SU-DHL-6 (cell line): Measurements from ENCODE around the gene MBP.
"Not testable (repeated sequence)": the region's sequence is repeated elsewhere in the genome, so short reads cannot be mapped to it uniquely, and the experiment has no call there.

Experiments used
- H2AFZ ChIP-seq: fragments of 200-600 bp; sonication (generic); 2 replicates; pipeline ENCODE4 v1.6.1; 2014; ENCODE audit warnings: low read depth, mild to moderate bottlenecking, moderate library complexity, mixed read lengths, antibody characterized with exemption, low read length; ENCODE audit not compliant: severe bottlenecking
- H3F3A ChIP-seq: fragments of 200-600 bp; shearing (Covaris generic); 2 replicates; pipeline ENCODE4 v1.6.0; 2016; ENCODE audit warnings: antibody characterized with exemption, mild to moderate bottlenecking; ENCODE audit not compliant: insufficient read depth
- H3K27ac ChIP-seq: fragments of 200-600 bp; sonication (generic); 2 replicates; pipeline ENCODE4 v1.5.1; 2016; ENCODE audit warnings: low read depth, mild to moderate bottlenecking, low read length, moderate library complexity, mixed read lengths
- H3K27me3 ChIP-seq: fragments of 200-600 bp; sonication (generic), shearing (Covaris generic); 2 replicates; pipeline ENCODE4 v1.6.0; 2014; ENCODE audit warnings: mild to moderate bottlenecking, low read length
- H3K36me3 ChIP-seq: fragments of 200-600 bp; sonication (generic); 2 replicates; pipeline ENCODE4 v1.6.1; 2014; ENCODE audit warnings: mild to moderate bottlenecking, low read length, mixed read lengths
- H3K4me2 ChIP-seq: fragments of 300-600, 200-600 bp; shearing (Covaris generic), sonication (generic); 2 replicates; pipeline ENCODE4 v1.6.0; 2014; ENCODE audit warnings: low read length, low read depth, mild to moderate bottlenecking; ENCODE audit not compliant: poor library complexity, severe bottlenecking
- H3K4me3 ChIP-seq: fragments of 200-600 bp; sonication (generic); 2 replicates; pipeline ENCODE4 v1.5.1; 2014; ENCODE audit warnings: antibody characterized with exemption, low read length, mild to moderate bottlenecking, mixed read lengths; ENCODE audit not compliant: insufficient read depth, poor library complexity, severe bottlenecking
- H3K79me2 ChIP-seq: fragments of 200-600 bp; sonication (generic); 2 replicates; pipeline ENCODE4 v1.6.1; 2014; ENCODE audit warnings: mild to moderate bottlenecking, low read length, moderate library complexity; ENCODE audit not compliant: insufficient read depth
- H3K9ac ChIP-seq: fragments of 200-600 bp; sonication (generic); 2 replicates; pipeline ENCODE4 v1.7.0; 2014; ENCODE audit warnings: mild to moderate bottlenecking, low read length
- H3K9me2 ChIP-seq: fragments of 200-600 bp; sonication (generic); replicated peaks from 2 replicates; pipeline ENCODE4 v1.6.1; 2014; ENCODE audit warnings: low read length; ENCODE audit not compliant: insufficient read depth
- H3K9me3 ChIP-seq: fragments of 200-600 bp; sonication (generic); 2 replicates; pipeline ENCODE4 v1.6.1; 2014; ENCODE audit warnings: low read length, mixed read lengths; ENCODE audit not compliant: insufficient read depth
- H4K20me1 ChIP-seq: fragments of 200-600 bp; sonication (generic); 2 replicates; pipeline ENCODE4 v1.6.1; 2014; ENCODE audit warnings: low read depth, mild to moderate bottlenecking, antibody characterized with exemption, low read length, moderate library complexity, mixed read lengths
- CTCF ChIP-seq: fragments of 200-600 bp; sonication (generic); IDR thresholded peaks from one replicate; pipeline ENCODE4 v1.5.1; 2017; ENCODE audit warnings: antibody characterized with exemption, mild to moderate bottlenecking, low read length, moderate library complexity; ENCODE audit not compliant: insufficient read depth, poor library complexity, severe bottlenecking
- EZH2phosphoT487 ChIP-seq: fragments of 200-600 bp; sonication (generic), shearing (Covaris generic); conservative IDR thresholded peaks from 2 replicates; pipeline ENCODE4 v1.6.1; 2018; ENCODE audit warnings: mild to moderate bottlenecking, antibody characterized with exemption, low read length, moderate library complexity, mixed read lengths

MBP gene

GRCh38 chr18:76948345-76948744, 184.2 kb downstream of the MBP start:
- no peaks in the 10 kb centered on the region for H4K20me1 ChIP-seq
- no peaks in the 10 kb centered on the region for H3K79me2 ChIP-seq
- TF ChIP-seq CTCF (no peak), EZH2phosphoT487 (no peak)
- H3K4me2 ChIP-seq = no peak overlapping the region
- H3K27ac ChIP-seq = no peak overlapping the region
- no peaks in the 10 kb centered on the region for H3F3A ChIP-seq
- H3K4me3 ChIP-seq = no peak overlapping the region
- no peak overlapping the region for H3K9ac ChIP-seq
- no peaks in the 10 kb centered on the region for H3K9me2 ChIP-seq
- H3K27me3 ChIP-seq = no peaks in the 10 kb centered on the region
- H3K9me3 ChIP-seq = no peaks in the 10 kb centered on the region
- H2AFZ ChIP-seq = no peak overlapping the region
- no peaks in the 10 kb centered on the region; the same call in 1 of the 2 replicates for H3K36me3 ChIP-seq

GRCh38 chr18:76944346-76944745, 188.2 kb downstream of the MBP start:
- not testable (repeated sequence) for H3K9me2 ChIP-seq

GRCh38 chr18:76943542-76944339, 188.8 kb downstream of the MBP start:
- Histone ChIP-seq H2AFZ (no peak overlapping the region), H3K9me3 (no peaks in the 10 kb centered on the region), H4K20me1 (no peaks in the 10 kb centered on the region), H3K9ac (no peak overlapping the region), H3K36me3 (no peaks in the 10 kb centered on the region; the same call in 1 of the 2 replicates), H3K27ac (no peak overlapping the region), H3K4me2 (no peak overlapping the region), H3K79me2 (no peaks in the 10 kb centered on the region), H3K27me3 (no peaks in the 10 kb centered on the region), H3K4me3 (no peak overlapping the region), H3K9me2 (no peaks in the 10 kb centered on the region), H3F3A (no peaks in the 10 kb centered on the region)
- no peak for TF ChIP-seq EZH2phosphoT487
- no peak for TF ChIP-seq CTCF

More at GRCh38 chr18:76944346-76944745, 188.2 kb downstream of the MBP start:
- H3K27ac ChIP-seq, H3K9me3 ChIP-seq, H3K27me3 ChIP-seq, H3K79me2 ChIP-seq, H3K9ac ChIP-seq, H4K20me1 ChIP-seq, H3K4me2 ChIP-seq, H3K36me3 ChIP-seq, H2AFZ ChIP-seq, H3F3A ChIP-seq, H3K4me3 ChIP-seq: not testable (repeated sequence)

- Histone ChIP-seq H3K9ac (no peak overlapping the region), H3K79me2 (no peaks in the 10 kb centered on the region), H3F3A (no peaks in the 10 kb centered on the region), H3K27ac (no peak overlapping the region), H4K20me1 (no peaks in the 10 kb centered on the region), H2AFZ (no peak overlapping the region), H3K4me3 (no peak overlapping the region), H3K9me3 (no peaks in the 10 kb centered on the region), H3K27me3 (no peaks in the 10 kb centered on the region), H3K4me2 (no peak overlapping the region), H3K36me3 (peaks cover 10% of the 10 kb centered on the region; the same call in 1 of the 2 replicates), H3K9me2 (no peaks in the 10 kb centered on the region)
- no peak for TF ChIP-seq CTCF
- TF ChIP-seq EZH2phosphoT487 = no peak
Observed at GRCh38 chr18:76941284-76941683, 191.3 kb downstream of the MBP start.
